HepG2 (cell line): ENCODE results near the gene SGTB. TPM values are rescaled to one million over a fixed set of nuclear protein-coding genes. Genes with fewer than 3 reads are reported as not detected.

Source experiments
- AGO2 ChIP-seq: fragments of 200-400 bp; formaldehyde crosslinking; optimal IDR thresholded peaks from 2 replicates; pipeline ENCODE3; 2017; ENCODE audit warnings: mild to moderate bottlenecking, low read depth, low read length, moderate library complexity
- ATF4 ChIP-seq, 2 experiments: fragments of 450-650 bp in 1 of 2; sonication (generic) in 1 of 2; formaldehyde crosslinking; IDR thresholded peaks; 2 replicates each; pipeline versions ENCODE4 v1.5.0 to v1.8.0; 2020 to 2022; ENCODE audit warnings: mild to moderate bottlenecking in 1 of 2, missing genetic modification reagents in 1 of 2
- CC2D1A ChIP-seq: sonication (generic); formaldehyde crosslinking; IDR thresholded peaks from 2 replicates; pipeline ENCODE4 v1.8.1; 2023; ENCODE audit warnings: mild to moderate bottlenecking, missing genetic modification reagents
- DNMT1 ChIP-seq: sonication (generic); formaldehyde crosslinking; IDR thresholded peaks from 2 replicates; pipeline ENCODE4 v1.5.1; 2020; ENCODE audit warnings: mild to moderate bottlenecking, missing genetic modification reagents
- EP300 ChIP-seq, 3 experiments: sonication (generic) in 1 of 3; formaldehyde crosslinking in 1 of 3; IDR thresholded peaks; 2 replicates each; pipeline versions ENCODE4 v1.5.1 to v1.6.1; 2011 to 2020; ENCODE audit warnings: low read depth in 2 of 3, low read length in 2 of 3, borderline replicate concordance in 1 of 3, improper control_type of control experiment in 1 of 3, mild to moderate bottlenecking in 1 of 3, missing genetic modification reagents in 1 of 3, moderate library complexity in 1 of 3
- GABPB1 ChIP-seq: IDR thresholded peaks from 2 replicates; pipeline ENCODE4 v1.6.1; 2016; ENCODE audit warnings: mild to moderate bottlenecking, missing genetic modification reagents, moderate library complexity, missing compliant biosample characterization
- HDAC2 ChIP-seq: sonication (generic); formaldehyde crosslinking; IDR thresholded peaks from 2 replicates; pipeline ENCODE4 v1.4.0; 2020; ENCODE audit warnings: missing genetic modification reagents
- HNRNPH1 ChIP-seq: fragments of 200-400 bp; formaldehyde crosslinking; optimal IDR thresholded peaks from 2 replicates; pipeline ENCODE3; 2017; ENCODE audit warnings: mild to moderate bottlenecking, low read depth, low read length
- NFRKB ChIP-seq: fragments of 450-650 bp; IDR thresholded peaks from 2 replicates; pipeline ENCODE4 v1.6.1; 2017
- PPARG ChIP-seq: conservative IDR thresholded peaks from 2 replicates; pipeline ENCODE4 v1.6.1; 2016; ENCODE audit warnings: missing biosample characterization, missing genetic modification reagents
- REL ChIP-seq: sonication (generic); formaldehyde crosslinking; conservative IDR thresholded peaks from 2 replicates; pipeline ENCODE4 v1.8.0; 2022; ENCODE audit warnings: mild to moderate bottlenecking, missing genetic modification reagents, moderate library complexity
- RFX1 ChIP-seq: fragments of 450-650 bp; IDR thresholded peaks from 2 replicates; pipeline ENCODE4 v1.6.1; 2017
- SAFB2 ChIP-seq: sonication (generic); formaldehyde crosslinking; IDR thresholded peaks from 2 replicates; pipeline ENCODE4 v1.5.1; 2020; ENCODE audit warnings: missing genetic modification reagents, low read depth, mild to moderate bottlenecking, borderline replicate concordance
- SIN3B ChIP-seq: fragments of 150-350 bp; IDR thresholded peaks from 2 replicates; pipeline ENCODE4 v1.6.1; 2014; ENCODE audit warnings: low read length
- SMC3 ChIP-seq: IDR thresholded peaks from 2 replicates; pipeline ENCODE4 v1.6.1; 2011; ENCODE audit warnings: low read length, improper control_type of control experiment
- STAT5B ChIP-seq: sonication (generic); formaldehyde crosslinking; IDR thresholded peaks from 2 replicates; pipeline ENCODE4 v1.4.0; 2020; ENCODE audit warnings: missing genetic modification reagents
- THRA ChIP-seq: sonication (generic); formaldehyde crosslinking; IDR thresholded peaks from 2 replicates; pipeline ENCODE4 v1.4.0; 2020; ENCODE audit warnings: missing genetic modification reagents, borderline replicate concordance
- ZBTB44 ChIP-seq: sonication (generic); formaldehyde crosslinking; IDR thresholded peaks from 2 replicates; pipeline ENCODE4 v1.4.0; 2020; ENCODE audit warnings: missing genetic modification reagents
- ZMYM3 ChIP-seq: sonication (generic); formaldehyde crosslinking; IDR thresholded peaks from 2 replicates; pipeline ENCODE4 v1.5.1; 2020; ENCODE audit warnings: mild to moderate bottlenecking, missing genetic modification reagents
- ZNF256 ChIP-seq: sonication (generic); formaldehyde crosslinking; conservative IDR thresholded peaks from 2 replicates; pipeline ENCODE4 v1.4.0; 2020; ENCODE audit warnings: missing genetic modification reagents
- ZNF563 ChIP-seq: sonication (generic); formaldehyde crosslinking; IDR thresholded peaks from 2 replicates; pipeline ENCODE4 v1.8.0; 2022; ENCODE audit warnings: mild to moderate bottlenecking, moderate library complexity, missing genetic modification reagents
- ZNF747 ChIP-seq: sonication (generic); formaldehyde crosslinking; IDR thresholded peaks from 2 replicates; pipeline ENCODE4 v1.8.1; 2023; ENCODE audit warnings: missing genetic modification reagents, mild to moderate bottlenecking, borderline replicate concordance
- ZSCAN29 ChIP-seq: sonication (generic); formaldehyde crosslinking; conservative IDR thresholded peaks from 2 replicates; pipeline ENCODE4 v1.4.0; 2020; ENCODE audit warnings: mild to moderate bottlenecking, missing genetic modification reagents
- ZXDC ChIP-seq: sonication (generic); formaldehyde crosslinking; IDR thresholded peaks from 2 replicates; pipeline ENCODE4 v1.5.0; 2020; ENCODE audit warnings: mild to moderate bottlenecking, missing genetic modification reagents
- polyA plus RNA-seq, 8 experiments: library from polyadenylated mRNA; depleted of rRNA in 3 of 8; stranded (reverse) in 7 of 8; unstranded in 1 of 8; fragments of >200 nt; fragmentation: Illumina TruSeq in 4 of 8; extraction: Trizol in 4 of 8; gene quantifications; 2 replicates each; pipeline versions ENCODE4 v1.2.1 to v1.2.3, GENCODE V29; 2011 to 2016; ENCODE audit warnings: low read depth in 4 of 8, missing spikeins in 1 of 8, mixed read lengths in 1 of 8; ENCODE audit not compliant: insufficient read depth in 1 of 8
- total RNA-seq, 5 experiments: library from RNA; depleted of rRNA; stranded (reverse); fragments of >200 nt; fragmentation: Illumina TruSeq; extraction: Trizol; gene quantifications; 2 replicates each; pipeline ENCODE4 v1.2.3, GENCODE V29; 2016; ENCODE audit warnings: low read depth in 1 of 5

The SGTB gene
- total and polyA plus RNA-seq, 2 of the 13 experiments (the other 11 are each of a cell fraction or from before 2014, with no cell fraction given), result 5.2 to 11.2 TPM

- TF ChIP-seq THRA (CRISPR knock-in tag) (0 out of 2 replicates have a peak, but pooled peaks have one; percentile 30), SIN3B (peak; percentile 84), ZSCAN29 (CRISPR knock-in tag) (no peak), GABPB1 (CRISPR knock-in tag) (peak; percentile 94), ZNF256 (CRISPR knock-in tag) (no peak), HNRNPH1 (no peak), EP300 (IDR thresholded peaks at IDR 0.05; ENCODE audit: low read depth in 2 of 2, low read length in 2 of 2) (no peak), EP300 (CRISPR knock-in tag; IDR thresholded peaks at IDR 0.05; ENCODE audit: borderline replicate concordance) (no peak), HDAC2 (peak; percentile 68), SMC3 (no peak), ZNF563 (CRISPR knock-in tag) (no peak), NFRKB (no peak), AGO2 (no peak), ATF4 (CRISPR knock-in tag; IDR thresholded peaks at IDR 0.05) (no peak), SAFB2 (CRISPR knock-in tag) (no peak), ZNF747 (no peak), CC2D1A (no peak), STAT5B (CRISPR knock-in tag) (no peak), ZBTB44 (CRISPR knock-in tag) (no peak), DNMT1 (no peak), ZXDC (CRISPR knock-in tag) (no peak), RFX1 (no peak), PPARG (CRISPR knock-in tag) (no peak), ZMYM3 (CRISPR knock-in tag) (no peak), REL (CRISPR knock-in tag) (no peak)
Measured at GRCh38 chr5:65624571-65625555, 97.0 kb downstream of the SGTB start, which contains the start of the genes SHLD3 and TRAPPC13 (continued).
